ENCODE data around the gene ADCY1.
"Not testable (repeated sequence)": the region's sequence is repeated elsewhere in the genome, so short reads cannot be mapped to it uniquely, and the experiment has no call there.

GRCh38 chr7:45545105-45545710 is 29.0 kb upstream of the ADCY1 start:
- TF ChIP-seq CTCF, EP300, POLR2A (IDR thresholded peaks at IDR 0.05): not testable (repeated sequence)
